ENCODE data around the gene GPR42.

- no peak for TF ChIP-seq POLR2A (IDR thresholded peaks at IDR 0.05)
- TF ChIP-seq CTCF (IDR thresholded peaks at IDR 0.05), result no peak
Measured at GRCh38 chr19:35397064-35397463, 26.2 kb downstream of the GPR42 start.

Data from Peyer's patch (tissue), 4 donors.